Liver (tissue), 3 donors: ENCODE data around the gene RMND5A.
"Not testable (repeated sequence)": the region's sequence is repeated elsewhere in the genome, so short reads cannot be mapped to it uniquely, and the experiment has no call there.

Source experiments
- CTCF ChIP-seq: fragments of 150-350 bp; IDR thresholded peaks from 2 replicates; pipeline ENCODE4 v1.5.1; 2017; ENCODE audit warnings: improper control_type of control experiment, low read depth, low read length; ENCODE audit not compliant: missing input control
- FOXA1 ChIP-seq: IDR thresholded peaks from 2 replicates; pipeline ENCODE4 v1.6.1; 2016; ENCODE audit warnings: antibody characterized with exemption
- GABPA ChIP-seq, 2 donors: IDR thresholded peaks in 1 of 2; conservative IDR thresholded peaks in 1 of 2; 2 replicates each; pipeline ENCODE4 v1.6.1; 2016; ENCODE audit warnings: antibody characterized with exemption in 2 of 2, mild to moderate bottlenecking in 1 of 2, moderate library complexity in 1 of 2
- HNF4A ChIP-seq, 2 donors: conservative IDR thresholded peaks; 2 replicates each; pipeline ENCODE4 v1.6.1; 2016; ENCODE audit warnings: antibody characterized with exemption in 2 of 2, mild to moderate bottlenecking in 2 of 2
- HNF4G ChIP-seq: IDR thresholded peaks from 2 replicates; pipeline ENCODE4 v1.6.1; 2016; ENCODE audit warnings: antibody characterized with exemption
- JUND ChIP-seq, 2 donors: IDR thresholded peaks; 2 replicates each; pipeline ENCODE4 v1.6.1; 2016; ENCODE audit warnings: antibody characterized with exemption in 2 of 2
- RAD21 ChIP-seq, 2 donors: IDR thresholded peaks; 2 replicates each; pipeline ENCODE4 v1.6.1; 2016; ENCODE audit warnings: antibody characterized with exemption in 2 of 2, mild to moderate bottlenecking in 2 of 2
- REST ChIP-seq: IDR thresholded peaks from 2 replicates; pipeline ENCODE4 v1.6.1; 2016; ENCODE audit warnings: antibody characterized with exemption, mild to moderate bottlenecking
- RXRA ChIP-seq, 2 donors: IDR thresholded peaks; 2 replicates each; pipeline ENCODE4 v1.6.1; 2017 to 2018; ENCODE audit warnings: antibody characterized with exemption in 2 of 2, mild to moderate bottlenecking in 1 of 2
- SP1 ChIP-seq: IDR thresholded peaks from 2 replicates; pipeline ENCODE4 v1.6.1; 2018; ENCODE audit warnings: antibody characterized with exemption, mild to moderate bottlenecking
- TAF1 ChIP-seq: conservative IDR thresholded peaks from 2 replicates; pipeline ENCODE4 v1.6.1; 2016; ENCODE audit warnings: antibody characterized with exemption, mild to moderate bottlenecking
- ZBTB33 ChIP-seq: IDR thresholded peaks from 2 replicates; pipeline ENCODE4 v1.6.1; 2016; ENCODE audit warnings: antibody characterized with exemption
- TF ChIP-seq, protein P1 (sequence below): IDR thresholded peaks from 2 replicates; pipeline ENCODE4 v1.6.1; 2016; ENCODE audit warnings: antibody characterized with exemption
- donor health status: healthy.
- donor health status: healthy.

GRCh38 chr2:86708126-86708525 is 12.0 kb upstream of the RMND5A start:
- not testable (repeated sequence) for TF ChIP-seq REST; CTCF; GABPA (IDR thresholded peaks at IDR 0.05 in 1 of 2, conservative IDR thresholded peaks at IDR 0.05 in 1 of 2); RAD21 (IDR thresholded peaks at IDR 0.05); HNF4A (conservative IDR thresholded peaks at IDR 0.05); SP1; HNF4G; JUND (IDR thresholded peaks at IDR 0.05); RXRA (IDR thresholded peaks at IDR 0.05); TAF1; ZBTB33; FOXA1
- TF ChIP-seq, protein P1, sequence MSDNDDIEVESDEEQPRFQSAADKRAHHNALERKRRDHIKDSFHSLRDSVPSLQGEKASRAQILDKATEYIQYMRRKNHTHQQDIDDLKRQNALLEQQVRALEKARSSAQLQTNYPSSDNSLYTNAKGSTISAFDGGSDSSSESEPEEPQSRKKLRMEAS = not testable (repeated sequence)
